MG63 (cell line): ENCODE results near the gene PRELP. TPM values are rescaled to one million over a fixed set of nuclear protein-coding genes. Genes with fewer than 3 reads are reported as not detected.
A peak's percentile ranks its signal among the peaks of the same experiment; 100 is the strongest.
"Not testable (repeated sequence)": the region's sequence is repeated elsewhere in the genome, so short reads cannot be mapped to it uniquely, and the experiment has no call there.

Experiments used
- DNase-seq: peaks from one replicate; pipeline ENCODE4 v3.0.0-alpha.2; 2020
- H3K27me3 ChIP-seq: fragments of 250-450 bp; sonication (Bioruptor Pico); 2 replicates; pipeline ENCODE4 v1.5.1; 2020; ENCODE audit warnings: mild to moderate bottlenecking, moderate library complexity
- H3K36me3 ChIP-seq: fragments of 250-450 bp; sonication (Bioruptor Pico); 2 replicates; pipeline ENCODE4 v1.5.1; 2020; ENCODE audit warnings: mild to moderate bottlenecking, moderate library complexity
- H3K4me3 ChIP-seq: fragments of 250-450 bp; sonication (Bioruptor Pico); 2 replicates; pipeline ENCODE4 v1.5.1; 2020; ENCODE audit warnings: mild to moderate bottlenecking, moderate library complexity
- H3K9me3 ChIP-seq: fragments of 250-450 bp; sonication (Bioruptor Pico); 2 replicates; pipeline ENCODE4 v1.5.1; 2020; ENCODE audit warnings: mild to moderate bottlenecking, moderate library complexity
- total RNA-seq: library from RNA; depleted of rRNA; stranded (reverse); fragments of >200 nt; shearing (Covaris generic); gene quantifications from 2 replicates; pipeline ENCODE4 v1.2.3, GENCODE V29; 2014; ENCODE audit warnings: low replicate concordance

Gene PRELP
- total RNA-seq, 1 experiment from 2014 or later, result not detected

GRCh38 chr1:203507759-203508158, 32.2 kb downstream of the PRELP start:
- H3K36me3 ChIP-seq, result no peaks in the 10 kb centered on the region; the same call in 1 of the 2 replicates
- DNase-seq, result no peak
- no peaks in the 10 kb centered on the region for H3K27me3 ChIP-seq
- no peak overlapping the region for H3K4me3 ChIP-seq
- no peaks in the 10 kb centered on the region for H3K9me3 ChIP-seq

DNA sequence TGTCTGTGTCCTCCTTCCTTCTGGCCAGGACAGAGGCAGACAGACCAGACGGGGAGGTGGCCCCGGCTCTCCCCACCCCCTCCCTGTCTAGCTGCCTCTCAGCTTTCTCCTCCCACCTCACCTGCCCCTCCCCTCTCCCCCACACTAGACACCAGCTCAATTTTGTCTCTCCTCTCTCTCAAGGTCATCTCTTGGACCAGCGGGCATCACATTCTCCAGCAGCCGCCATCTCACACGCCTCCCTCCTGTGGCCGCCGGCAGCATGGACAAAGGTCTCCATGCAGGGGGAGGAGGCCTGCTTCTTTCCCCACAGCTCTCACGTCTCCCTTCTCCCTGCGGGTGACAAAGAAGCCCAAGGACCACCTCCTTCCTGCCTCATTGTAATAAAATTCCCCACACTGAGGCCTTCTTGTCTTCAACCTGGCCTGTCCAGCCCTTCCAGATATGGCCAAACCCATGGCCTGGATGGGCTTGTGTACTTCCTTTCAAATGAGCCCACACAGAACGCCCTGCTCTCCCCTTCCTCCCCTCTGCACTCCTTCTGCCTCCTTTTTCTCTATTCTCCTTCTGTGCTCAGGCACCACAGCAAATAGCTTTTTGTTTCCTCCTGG, 33.0 kb downstream of the PRELP start:
- Histone ChIP-seq H3K27me3 (no peaks in the 10 kb centered on the region), H3K9me3 (no peaks in the 10 kb centered on the region), H3K4me3 (no peak overlapping the region), H3K36me3 (no peaks in the 10 kb centered on the region; the same call in none of the 2 replicates)
- DNase-seq, result no peak

- no peak for DNase-seq
- H3K9me3 ChIP-seq, result no peaks in the 10 kb centered on the region
- no peak overlapping the region for H3K4me3 ChIP-seq
- no peaks in the 10 kb centered on the region for H3K27me3 ChIP-seq
- no peaks in the 10 kb centered on the region; the same call in 1 of the 2 replicates for H3K36me3 ChIP-seq
These were observed 33.5 kb downstream of the PRELP start for GRCh38 chr1:203509135-203509534.

DNA sequence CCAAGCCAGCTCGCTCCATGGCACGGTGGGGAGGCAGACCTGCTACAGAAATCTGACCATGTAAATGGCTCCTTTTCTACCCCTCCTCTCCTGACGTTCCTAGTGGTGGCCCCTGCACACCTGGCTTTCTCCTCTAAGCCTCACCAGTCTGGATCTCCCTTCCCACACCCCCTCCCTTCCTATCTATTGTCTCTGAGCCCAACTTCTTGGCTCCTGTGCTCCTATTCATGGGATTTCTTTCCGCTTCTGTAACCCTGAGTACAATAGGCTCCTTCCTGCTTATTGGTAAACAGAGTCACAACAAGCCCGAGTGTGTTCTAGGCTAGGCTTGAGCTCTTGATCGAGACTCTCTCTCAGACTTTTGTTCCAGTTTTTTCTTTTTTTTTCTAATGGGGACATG, 35.9 kb downstream of the PRELP start:
- H3K27me3 ChIP-seq, result no peaks in the 10 kb centered on the region
- no peaks in the 10 kb centered on the region; the same call in 1 of the 2 replicates for H3K36me3 ChIP-seq
- no peaks in the 10 kb centered on the region for H3K9me3 ChIP-seq
- no peak overlapping the region for H3K4me3 ChIP-seq
- DNase-seq, result no peak

GRCh38 chr1:203511930-203512329, 36.3 kb downstream of the PRELP start:
- no peak for DNase-seq
- H3K27me3 ChIP-seq, result no peaks in the 10 kb centered on the region
- no peaks in the 10 kb centered on the region for H3K9me3 ChIP-seq
- H3K36me3 ChIP-seq, result no peaks in the 10 kb centered on the region; the same call in 1 of the 2 replicates
- H3K4me3 ChIP-seq, result no peak overlapping the region

DNA sequence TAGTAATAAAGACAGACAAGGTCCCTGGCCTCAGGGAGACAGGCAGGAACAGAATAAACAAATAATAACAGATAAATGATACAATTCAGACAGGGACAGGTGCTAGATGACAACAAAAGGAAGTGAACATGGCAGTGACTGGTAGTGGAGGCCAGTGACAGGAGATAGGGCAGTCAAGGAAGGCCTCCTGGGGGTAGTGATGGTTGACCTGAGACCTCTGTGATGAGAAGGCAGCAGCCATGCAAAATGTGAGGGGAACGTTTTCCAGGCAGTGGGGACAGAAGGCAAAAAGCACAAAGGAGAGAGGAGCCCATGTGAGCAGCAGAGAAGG, 36.9 kb downstream of the PRELP start:
- Histone ChIP-seq H3K36me3 (no peaks in the 10 kb centered on the region; the same call in 1 of the 2 replicates), H3K9me3 (no peaks in the 10 kb centered on the region), H3K4me3 (no peak overlapping the region), H3K27me3 (no peaks in the 10 kb centered on the region)
- DNase-seq, result no peak

DNA sequence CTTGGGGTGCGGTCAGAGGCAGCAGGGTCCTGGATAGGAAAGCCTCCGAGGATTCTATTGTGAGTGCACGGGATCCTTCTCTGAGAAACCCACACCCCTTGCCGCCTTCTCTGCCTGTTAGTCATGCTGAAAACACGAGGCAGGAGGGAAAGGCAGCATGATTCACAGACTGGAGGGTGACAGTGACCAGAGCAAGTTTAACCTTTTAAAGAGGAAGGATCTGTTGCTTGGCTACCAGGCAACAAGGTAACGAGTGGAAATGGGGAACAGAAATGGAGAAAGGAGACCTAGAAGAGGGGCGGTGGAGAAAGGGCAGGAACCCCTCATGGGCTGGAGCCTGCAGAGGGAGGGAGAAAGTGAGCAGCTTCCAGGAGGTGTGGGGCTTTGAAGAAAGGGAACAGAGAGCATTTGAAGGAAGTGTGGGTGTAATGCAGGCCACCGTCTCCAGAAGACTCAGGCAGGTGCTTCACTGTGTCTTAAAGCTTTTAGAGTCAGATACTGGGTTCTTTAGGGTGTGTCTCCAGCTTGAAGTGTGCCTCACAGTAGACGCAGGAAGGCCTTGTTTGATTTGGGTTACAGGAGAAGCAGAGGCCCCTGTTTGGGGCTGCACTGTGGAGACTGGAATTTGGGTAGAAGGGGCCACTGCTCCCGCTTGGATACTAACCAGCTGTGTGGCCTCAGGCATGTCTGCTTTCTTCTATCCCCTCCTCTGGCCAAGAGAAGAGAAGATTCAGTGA, 37.4 kb downstream of the PRELP start:
- Histone ChIP-seq H3K9me3 (no peaks in the 10 kb centered on the region), H3K27me3 (no peaks in the 10 kb centered on the region), H3K4me3 (no peak overlapping the region), H3K36me3 (no peaks in the 10 kb centered on the region; the same call in 1 of the 2 replicates)
- peak; percentile 94 for DNase-seq

GRCh38 chr1:203513585-203514031, 38.0 kb downstream of the PRELP start:
- no peaks in the 10 kb centered on the region for H3K27me3 ChIP-seq
- DNase-seq, result no peak
- no peaks in the 10 kb centered on the region; the same call in 1 of the 2 replicates for H3K36me3 ChIP-seq
- no peak overlapping the region for H3K4me3 ChIP-seq
- H3K9me3 ChIP-seq, result no peaks in the 10 kb centered on the region

GRCh38 chr1:203516184-203516583, 40.6 kb downstream of the PRELP start:
- Histone ChIP-seq H3K9me3 (no peaks in the 10 kb centered on the region), H3K36me3 (no peaks in the 10 kb centered on the region; the same call in 1 of the 2 replicates), H3K27me3 (no peaks in the 10 kb centered on the region), H3K4me3 (no peak overlapping the region)
- no peak for DNase-seq

DNA sequence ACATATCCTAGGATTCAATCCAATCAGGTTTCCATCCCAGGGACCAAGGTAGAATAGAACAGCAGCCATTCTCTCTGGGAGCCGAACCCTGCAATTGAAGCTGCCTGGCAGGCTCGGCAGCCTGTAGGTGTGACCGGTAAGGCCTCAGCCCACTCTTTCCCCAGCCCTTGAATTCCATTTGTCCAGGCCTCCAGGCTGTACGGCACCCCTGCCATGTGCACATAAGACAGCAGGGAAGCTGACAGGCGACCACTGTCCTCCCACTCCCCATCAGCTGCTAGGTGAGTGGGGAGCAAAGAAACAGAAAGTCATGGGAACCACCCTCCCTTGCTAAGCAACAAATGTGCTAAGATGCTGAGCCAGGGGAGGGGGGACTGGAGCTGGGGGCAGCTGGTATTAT, 41.3 kb downstream of the PRELP start:
- Histone ChIP-seq H3K27me3 (no peaks in the 10 kb centered on the region), H3K36me3 (no peaks in the 10 kb centered on the region; the same call in 1 of the 2 replicates), H3K9me3 (no peaks in the 10 kb centered on the region), H3K4me3 (no peak overlapping the region)
- no peak for DNase-seq

- Histone ChIP-seq H3K9me3 (no peaks in the 10 kb centered on the region), H3K27me3 (no peaks in the 10 kb centered on the region), H3K4me3 (no peak overlapping the region), H3K36me3 (no peaks in the 10 kb centered on the region; the same call in 1 of the 2 replicates)
- no peak for DNase-seq
These were observed 42.0 kb downstream of the PRELP start for GRCh38 chr1:203517426-203518110.

DNA sequence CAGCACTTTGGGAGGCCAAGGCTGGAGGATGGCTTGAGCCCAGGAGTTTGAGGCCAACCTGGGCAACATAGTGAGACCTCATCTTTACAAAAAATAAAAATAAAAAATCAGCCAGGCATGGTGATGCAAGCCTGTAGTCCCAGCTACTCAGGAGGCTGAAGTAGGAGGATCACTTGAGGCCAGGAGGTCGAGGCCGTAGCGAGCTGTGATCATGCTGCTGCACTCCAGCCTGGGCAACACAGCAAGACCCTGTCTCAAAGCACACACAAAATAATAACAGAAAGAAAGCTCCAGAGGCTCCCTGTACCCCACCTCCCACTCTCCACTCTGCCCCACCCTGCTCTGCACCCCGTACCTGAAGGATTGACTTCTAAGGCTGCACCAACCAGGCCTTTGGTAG, 42.5 kb downstream of the PRELP start:
- not testable (repeated sequence) for H3K9me3 ChIP-seq, H3K36me3 ChIP-seq, DNase-seq, H3K27me3 ChIP-seq, H3K4me3 ChIP-seq

DNA sequence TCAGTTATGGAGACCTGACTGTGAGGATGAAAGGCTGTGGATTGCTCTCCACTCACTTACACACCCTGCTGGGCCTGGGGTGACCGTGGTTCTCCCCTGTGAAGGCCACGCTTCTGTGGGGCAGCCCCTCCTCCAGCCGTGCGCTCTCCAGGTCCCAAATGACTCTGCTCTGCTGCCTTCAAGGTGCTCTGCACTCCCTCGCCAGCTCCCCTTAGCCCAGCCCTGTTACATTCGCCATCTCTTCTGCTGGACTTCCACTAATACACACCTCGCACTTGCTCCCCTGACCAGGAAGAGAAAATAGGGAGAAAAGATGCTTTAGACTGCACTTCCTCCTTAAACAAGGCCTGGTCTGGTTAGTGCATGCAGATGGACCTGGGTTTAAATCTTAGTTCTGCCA, 42.9 kb downstream of the PRELP start:
- Histone ChIP-seq H3K9me3 (no peaks in the 10 kb centered on the region), H3K4me3 (no peak overlapping the region), H3K36me3 (no peaks in the 10 kb centered on the region; the same call in 1 of the 2 replicates), H3K27me3 (no peaks in the 10 kb centered on the region)
- no peak for DNase-seq

DNA sequence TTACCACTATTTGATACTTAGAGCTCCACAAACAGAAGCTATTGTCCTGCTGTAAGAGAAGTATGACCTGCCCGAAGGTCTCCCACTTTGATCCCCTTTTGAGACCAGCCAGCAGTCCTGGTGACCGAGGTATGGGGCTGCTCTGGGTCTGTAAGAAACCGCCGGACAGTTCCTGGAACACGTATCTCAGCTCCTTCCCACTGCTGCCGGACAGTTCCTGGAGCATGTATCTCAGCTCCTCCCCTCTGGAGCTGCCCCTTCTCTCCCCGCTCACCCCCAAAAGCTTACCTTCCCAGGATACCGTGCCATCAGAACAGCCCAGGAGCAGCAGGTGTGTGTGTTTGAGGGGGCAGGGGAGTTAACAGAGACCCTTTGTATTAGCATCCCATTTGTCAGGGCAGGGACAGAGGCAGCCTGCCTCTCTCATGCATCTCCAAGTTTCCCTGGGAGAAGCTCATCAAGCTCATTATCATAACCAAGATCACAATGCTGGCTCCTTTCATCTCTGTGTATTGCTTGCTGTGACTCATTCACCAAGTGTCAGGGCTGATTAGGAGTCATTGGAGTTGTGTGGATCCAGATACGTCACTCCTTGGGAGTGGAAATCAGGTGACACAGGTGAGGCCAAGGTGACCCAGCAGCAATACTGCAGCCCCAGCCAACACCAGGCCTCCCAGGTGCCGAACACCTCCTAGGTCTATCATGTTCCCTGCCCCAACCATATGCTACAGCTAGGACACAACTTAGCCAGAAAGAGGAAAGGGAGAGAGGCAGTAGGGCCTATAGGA, 43.6 kb downstream of the PRELP start:
- Histone ChIP-seq H3K9me3 (no peaks in the 10 kb centered on the region), H3K36me3 (no peaks in the 10 kb centered on the region), H3K27me3 (no peaks in the 10 kb centered on the region), H3K4me3 (no peak overlapping the region)
- DNase-seq, result no peak

DNA sequence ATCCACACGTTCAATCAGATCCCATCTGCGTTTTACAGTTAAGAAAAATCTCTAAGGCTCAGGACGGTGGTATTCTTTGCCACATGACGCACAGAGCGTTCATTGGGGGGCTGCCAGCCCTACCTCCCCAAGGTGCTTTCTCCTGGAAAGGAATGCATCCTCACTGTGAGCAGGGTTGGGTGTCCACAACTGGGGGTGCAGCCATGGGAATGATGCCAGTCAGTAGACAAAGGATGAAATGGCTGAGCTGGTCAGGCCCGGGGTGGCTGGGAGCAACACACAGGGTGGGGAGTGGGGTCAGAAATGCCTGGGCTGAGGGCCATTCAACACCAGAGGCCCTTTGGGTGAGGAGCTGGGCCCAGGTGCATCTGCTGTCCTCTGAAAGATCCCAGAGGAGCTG, 44.3 kb downstream of the PRELP start:
- no peaks in the 10 kb centered on the region for H3K9me3 ChIP-seq
- no peak overlapping the region for H3K4me3 ChIP-seq
- no peaks in the 10 kb centered on the region for H3K36me3 ChIP-seq
- no peak for DNase-seq
- H3K27me3 ChIP-seq, result no peaks in the 10 kb centered on the region

DNA sequence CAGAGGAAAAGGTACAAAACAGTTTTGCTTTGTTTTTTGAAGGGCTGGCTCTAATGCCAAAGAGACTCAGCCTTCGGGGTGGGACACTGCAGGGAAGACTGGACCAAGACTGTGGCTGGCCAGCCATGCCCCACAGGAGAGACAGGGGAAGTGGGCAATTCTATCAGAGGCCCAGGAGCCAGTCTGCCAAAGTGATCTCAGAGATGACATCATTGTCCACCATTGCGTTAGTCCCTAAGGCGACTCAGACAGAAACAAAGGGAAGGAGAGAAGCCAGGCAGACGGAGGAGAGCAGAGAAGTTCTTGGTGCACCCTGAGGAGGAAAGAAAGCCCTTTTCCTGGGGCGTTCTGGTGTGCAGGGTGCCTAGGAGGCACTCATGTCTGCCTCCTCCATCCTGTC, 44.7 kb downstream of the PRELP start:
- Histone ChIP-seq H3K4me3 (no peak overlapping the region), H3K36me3 (no peaks in the 10 kb centered on the region), H3K9me3 (no peaks in the 10 kb centered on the region), H3K27me3 (no peaks in the 10 kb centered on the region)
- peak; percentile 60 for DNase-seq
